Measurements from ENCODE around the gene C1orf74. TPM values are rescaled to one million over a fixed set of nuclear protein-coding genes. Genes with fewer than 3 reads are reported as not detected.

C1orf74 gene
- total RNA-seq, 1 donor from 2014 or later = 3.7 TPM

DNA sequence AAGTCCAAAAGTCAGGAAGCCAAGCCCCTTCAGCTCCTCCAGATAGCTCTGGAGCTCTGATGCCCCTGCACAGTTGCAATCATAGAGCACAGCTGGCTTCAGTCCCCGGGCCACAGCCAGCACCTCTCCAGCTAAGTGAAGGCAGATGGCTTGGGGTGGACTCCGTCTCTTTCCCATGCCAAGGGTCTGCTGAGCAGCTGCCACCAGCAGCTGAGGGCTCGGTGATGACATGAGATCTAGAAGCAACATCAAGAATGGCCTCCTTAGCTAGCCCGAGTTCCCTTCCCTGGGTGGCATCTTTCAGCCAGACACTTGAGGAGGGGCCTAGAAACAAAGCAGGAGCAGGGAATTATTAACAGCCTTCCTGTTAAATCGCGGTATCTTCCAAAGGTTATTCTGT is 973 bp downstream of the C1orf74 start:
- Mint-ChIP-seq H3K27me3 (peaks cover 9% of the 10 kb centered on the region), H3K36me3 (ENCODE audit: low read depth) (peaks cover 48% of the 10 kb centered on the region), H3K9me3 (peaks cover 3% of the 10 kb centered on the region), H3K4me3 (peak overlapping the region; percentile 99), H3K4me1 (peaks cover 20% of the 10 kb centered on the region), H3K27ac (peak overlapping the region; percentile 98)
- DNase-seq (no peak), ATAC-seq (ENCODE audit: low read depth) (no peak)
- TF ChIP-seq, protein P1, sequence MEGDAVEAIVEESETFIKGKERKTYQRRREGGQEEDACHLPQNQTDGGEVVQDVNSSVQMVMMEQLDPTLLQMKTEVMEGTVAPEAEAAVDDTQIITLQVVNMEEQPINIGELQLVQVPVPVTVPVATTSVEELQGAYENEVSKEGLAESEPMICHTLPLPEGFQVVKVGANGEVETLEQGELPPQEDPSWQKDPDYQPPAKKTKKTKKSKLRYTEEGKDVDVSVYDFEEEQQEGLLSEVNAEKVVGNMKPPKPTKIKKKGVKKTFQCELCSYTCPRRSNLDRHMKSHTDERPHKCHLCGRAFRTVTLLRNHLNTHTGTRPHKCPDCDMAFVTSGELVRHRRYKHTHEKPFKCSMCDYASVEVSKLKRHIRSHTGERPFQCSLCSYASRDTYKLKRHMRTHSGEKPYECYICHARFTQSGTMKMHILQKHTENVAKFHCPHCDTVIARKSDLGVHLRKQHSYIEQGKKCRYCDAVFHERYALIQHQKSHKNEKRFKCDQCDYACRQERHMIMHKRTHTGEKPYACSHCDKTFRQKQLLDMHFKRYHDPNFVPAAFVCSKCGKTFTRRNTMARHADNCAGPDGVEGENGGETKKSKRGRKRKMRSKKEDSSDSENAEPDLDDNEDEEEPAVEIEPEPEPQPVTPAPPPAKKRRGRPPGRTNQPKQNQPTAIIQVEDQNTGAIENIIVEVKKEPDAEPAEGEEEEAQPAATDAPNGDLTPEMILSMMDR (IDR thresholded peaks at IDR 0.05) = no peak
- intact Hi-C loops (cut with micrococcal nuclease) = loop anchor here (1.0 to 10.0 kb wide), 4 partner anchors 27 to 1544 kb away; partner anchors contain the start of genes RCOR3, TRAF3IP3 and TRAF5
- ChIA-PET CTCF (interaction anchor here (0.6 to 1.6 kb wide), 4 partner anchors 8 to 35 kb away, joined by 3 to 4 read pairs (median 4); no protein-coding TSS in a partner anchor), POLR2A (interaction anchor here (0.6 to 3.5 kb wide), 7 partner anchors 9 to 45 kb away, joined by 3 to 50 read pairs (median 9); partner anchors contain the start of genes TRAF3IP3 and UTP25)

DNA sequence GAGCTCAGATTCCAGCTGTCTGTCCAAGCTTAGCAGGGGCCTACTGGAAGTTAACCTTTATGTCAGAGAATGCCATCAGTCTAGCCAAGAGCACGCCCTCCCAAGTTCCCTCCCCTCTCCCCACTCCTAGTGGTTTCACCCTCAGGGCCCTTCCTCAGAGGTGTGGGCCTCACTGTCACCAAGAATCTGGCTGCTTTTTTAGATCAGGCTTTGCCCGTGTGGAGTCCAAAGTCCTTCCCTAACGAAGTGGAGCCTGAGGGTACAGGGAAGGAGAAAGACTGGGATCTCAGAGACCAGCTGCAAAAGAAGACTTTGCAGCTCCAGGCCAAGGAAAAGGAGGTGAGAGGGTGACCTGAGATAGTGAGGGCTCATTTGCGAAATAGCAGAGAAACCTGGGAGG is 4.1 kb downstream of the C1orf74 start:
- ATAC-seq (ENCODE audit: low read depth) = no peak
- H3K36me3 Mint-ChIP-seq (ENCODE audit: low read depth) = peaks cover 77% of the 10 kb centered on the region
- peaks cover 2% of the 10 kb centered on the region for H3K27me3 Mint-ChIP-seq
- CTCF ChIA-PET = no interaction called here
- H3K27ac Mint-ChIP-seq = peak overlapping the region; percentile 36
- POLR2A ChIA-PET = interaction anchor here (1.8 kb wide), 1 partner anchor 12 kb away, joined by 14 read pairs; no protein-coding TSS in a partner anchor
- H3K9me3 Mint-ChIP-seq = no peaks in the 10 kb centered on the region
- DNase-seq = no peak
- intact Hi-C loops (cut with micrococcal nuclease) = loop anchor here (5.0 to 10.0 kb wide), 3 partner anchors 33 to 1547 kb away; partner anchors contain the start of genes RCOR3 and TRAF5
- peaks cover 20% of the 10 kb centered on the region for H3K4me1 Mint-ChIP-seq
- TF ChIP-seq, protein P1 (IDR thresholded peaks at IDR 0.05) = no peak
- H3K4me3 Mint-ChIP-seq = no peak overlapping the region

DNA sequence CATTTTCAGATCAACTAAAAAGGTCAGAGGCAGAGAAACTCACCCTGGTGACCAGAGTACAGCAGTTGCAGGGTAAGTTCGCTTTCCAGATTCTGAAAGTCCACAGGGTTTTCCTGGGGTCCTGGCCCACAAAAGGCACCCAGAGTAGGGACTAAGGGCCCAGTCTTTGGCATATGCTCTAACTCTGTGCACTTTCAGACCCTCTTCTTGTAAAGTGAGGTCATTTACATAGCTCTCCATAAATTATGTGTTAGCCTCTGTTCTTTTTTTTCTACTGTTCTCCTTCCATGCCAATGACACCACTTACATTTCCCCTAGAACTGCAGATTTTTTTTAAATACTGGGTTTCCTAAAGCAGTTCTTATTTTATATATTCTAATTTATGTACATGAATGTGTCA is 6.3 kb downstream of the C1orf74 start:
- intact Hi-C loops (cut with micrococcal nuclease) = no loop called here
- Mint-ChIP-seq H3K36me3 (ENCODE audit: low read depth) (peaks cover 79% of the 10 kb centered on the region), H3K27ac (no peak overlapping the region), H3K27me3 (no peaks in the 10 kb centered on the region), H3K4me3 (no peak overlapping the region), H3K9me3 (no peaks in the 10 kb centered on the region), H3K4me1 (no peaks in the 10 kb centered on the region)
- DNase-seq (no peak), ATAC-seq (ENCODE audit: low read depth) (no peak)
- ChIA-PET CTCF (no interaction called here), POLR2A (interaction anchor here (0.9 to 2.2 kb wide), 3 partner anchors 9 to 22 kb away, joined by 3 to 9 read pairs (median 7); partner anchors contain the start of gene TRAF3IP3)
- TF ChIP-seq, protein P1 (IDR thresholded peaks at IDR 0.05) = no peak

DNA sequence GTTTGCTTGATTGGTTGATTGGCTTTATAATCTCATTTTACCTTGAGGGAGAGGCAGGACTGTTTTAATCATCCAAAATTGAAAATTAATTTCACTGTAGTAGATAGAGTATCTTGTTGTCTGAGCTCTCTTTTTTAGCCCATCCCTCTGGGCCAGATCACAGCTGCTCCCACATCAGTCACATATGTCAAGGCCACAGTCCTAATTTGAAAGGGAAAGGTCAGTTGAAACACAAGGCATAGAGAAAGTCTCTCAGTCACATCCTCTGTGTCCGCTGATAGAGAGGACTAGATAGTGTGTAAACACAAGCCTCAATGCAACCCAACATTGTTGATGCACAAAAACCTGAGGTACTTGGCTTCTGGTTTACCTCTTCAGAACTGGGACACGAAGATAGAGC is 6.8 kb downstream of the C1orf74 start:
- Mint-ChIP-seq H3K4me1 (no peaks in the 10 kb centered on the region), H3K4me3 (no peak overlapping the region), H3K27ac (peak overlapping the region; percentile 53), H3K9me3 (no peaks in the 10 kb centered on the region), H3K27me3 (no peaks in the 10 kb centered on the region), H3K36me3 (ENCODE audit: low read depth) (peaks cover 76% of the 10 kb centered on the region)
- DNase-seq (no peak), ATAC-seq (ENCODE audit: low read depth) (no peak)
- intact Hi-C loops (cut with micrococcal nuclease) = no loop called here
- ChIA-PET CTCF (no interaction called here), POLR2A (interaction anchor here (1.8 to 2.2 kb wide), 2 partner anchors 9 to 21 kb away, joined by 7 to 9 read pairs; partner anchors contain the start of gene TRAF3IP3)
- TF ChIP-seq, protein P1 (IDR thresholded peaks at IDR 0.05) = no peak

DNA sequence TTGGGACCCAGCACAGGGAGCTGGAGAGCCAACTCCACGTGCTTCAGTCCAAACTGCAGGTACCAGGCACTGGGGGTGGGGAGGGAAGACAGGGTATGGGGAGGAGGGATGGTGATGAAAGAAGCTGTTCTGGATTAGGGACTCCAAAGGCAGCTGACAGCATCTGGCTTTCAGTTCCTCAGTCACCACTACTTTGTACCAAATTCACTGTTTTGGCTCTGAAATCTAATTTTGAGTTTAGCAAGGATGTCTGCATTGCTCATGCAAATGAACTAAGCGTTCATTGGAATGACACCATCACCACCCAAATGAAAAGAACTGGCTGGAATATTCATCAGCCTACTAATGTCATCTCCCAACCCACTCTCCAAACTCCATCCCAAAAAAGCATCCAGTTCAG is 8.7 kb downstream of the C1orf74 start:
- DNase-seq = no peak
- no peak overlapping the region for H3K27ac Mint-ChIP-seq
- ChIA-PET CTCF (interaction anchor here (0.8 to 2.3 kb wide), 9 partner anchors 8 to 83 kb away, joined by 3 to 15 read pairs (median 3); partner anchors contain the start of gene TRAF3IP3), POLR2A (interaction anchor here (0.7 to 4.9 kb wide), 6 partner anchors 8 to 48 kb away, joined by 3 to 49 read pairs (median 3); partner anchors contain the start of genes C1orf74 and TRAF3IP3)
- H3K27me3 Mint-ChIP-seq = no peaks in the 10 kb centered on the region
- no peaks in the 10 kb centered on the region for H3K4me1 Mint-ChIP-seq
- TF ChIP-seq, protein P1 (IDR thresholded peaks at IDR 0.05) = no peak
- H3K4me3 Mint-ChIP-seq = peak overlapping the region; percentile 60
- intact Hi-C loops (cut with micrococcal nuclease) = loop anchor here (2.0 kb wide), 1 partner anchor 19 kb away; the partner anchor contains the start of gene TRAF3IP3
- no peaks in the 10 kb centered on the region for H3K9me3 Mint-ChIP-seq
- peaks cover 62% of the 10 kb centered on the region for H3K36me3 Mint-ChIP-seq (ENCODE audit: low read depth)
- no peak for ATAC-seq (ENCODE audit: low read depth)

Measured in activated B cell treated with CpG ODN at 0.5 μM for 24 hours (primary cell).